ENCODE results near the gene DDX50.
"Not testable (repeated sequence)": the region's sequence is repeated elsewhere in the genome, so short reads cannot be mapped to it uniquely, and the experiment has no call there.

GRCh38 chr10:68979738-68980137 lies 78.6 kb downstream of the DDX50 start:
- TF ChIP-seq, protein P1, sequence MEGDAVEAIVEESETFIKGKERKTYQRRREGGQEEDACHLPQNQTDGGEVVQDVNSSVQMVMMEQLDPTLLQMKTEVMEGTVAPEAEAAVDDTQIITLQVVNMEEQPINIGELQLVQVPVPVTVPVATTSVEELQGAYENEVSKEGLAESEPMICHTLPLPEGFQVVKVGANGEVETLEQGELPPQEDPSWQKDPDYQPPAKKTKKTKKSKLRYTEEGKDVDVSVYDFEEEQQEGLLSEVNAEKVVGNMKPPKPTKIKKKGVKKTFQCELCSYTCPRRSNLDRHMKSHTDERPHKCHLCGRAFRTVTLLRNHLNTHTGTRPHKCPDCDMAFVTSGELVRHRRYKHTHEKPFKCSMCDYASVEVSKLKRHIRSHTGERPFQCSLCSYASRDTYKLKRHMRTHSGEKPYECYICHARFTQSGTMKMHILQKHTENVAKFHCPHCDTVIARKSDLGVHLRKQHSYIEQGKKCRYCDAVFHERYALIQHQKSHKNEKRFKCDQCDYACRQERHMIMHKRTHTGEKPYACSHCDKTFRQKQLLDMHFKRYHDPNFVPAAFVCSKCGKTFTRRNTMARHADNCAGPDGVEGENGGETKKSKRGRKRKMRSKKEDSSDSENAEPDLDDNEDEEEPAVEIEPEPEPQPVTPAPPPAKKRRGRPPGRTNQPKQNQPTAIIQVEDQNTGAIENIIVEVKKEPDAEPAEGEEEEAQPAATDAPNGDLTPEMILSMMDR (IDR thresholded peaks at IDR 0.05; ENCODE audit: poor library complexity): not testable (repeated sequence)
- not testable (repeated sequence) for TF ChIP-seq EZH2 (IDR thresholded peaks at IDR 0.05; ENCODE audit: borderline replicate concordance)
